Measurements from ENCODE around the gene OR5H6.
"Not testable (repeated sequence)": the region's sequence is repeated elsewhere in the genome, so short reads cannot be mapped to it uniquely, and the experiment has no call there.

The OR5H6 gene

DNA sequence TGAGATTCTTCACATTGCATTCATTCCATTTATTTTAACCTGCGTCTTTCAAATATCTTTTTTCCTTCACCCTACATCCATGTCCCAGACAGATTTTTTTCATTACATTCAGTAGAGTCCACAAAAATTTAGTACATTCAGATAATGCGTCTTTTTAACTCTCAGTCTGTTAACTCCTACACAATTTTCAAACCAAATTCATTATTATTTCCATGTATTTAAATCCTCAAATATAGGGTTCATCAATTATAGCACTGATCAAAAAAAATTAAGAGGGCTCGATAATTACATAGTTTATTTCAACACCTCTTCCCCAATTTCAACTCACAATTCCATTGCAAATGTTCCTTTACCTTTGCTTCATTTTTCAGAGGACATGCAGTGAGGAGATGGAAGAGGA lies at the start of gene OR5H6:
Gene OR5H6 (plus strand): TSS at position 301 of the 400 bp plus-strand sequence. CDS start 89 bp downstream, at position 390.
- DNase-seq = no peak

DNA sequence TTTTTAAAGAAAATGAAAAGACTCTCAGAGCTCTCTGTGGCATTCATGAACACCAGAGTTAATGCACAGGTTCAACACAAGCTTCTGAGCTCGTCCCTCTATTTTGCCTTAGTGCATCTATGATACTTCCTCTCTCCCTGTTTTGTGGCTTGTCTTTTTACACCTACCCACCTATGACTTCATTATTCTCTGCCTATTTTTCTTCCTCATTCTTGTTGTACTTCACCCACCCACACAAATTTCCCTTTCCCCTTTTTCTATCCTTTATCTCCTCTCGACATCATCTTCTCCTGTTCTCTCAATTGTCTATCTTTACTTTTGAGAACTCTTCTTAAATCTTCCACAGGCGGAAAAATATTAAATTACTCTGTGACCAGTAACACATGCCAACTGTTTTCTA lies 49.0 kb upstream of the OR5H6 start:
- DNase-seq = no peak

DNA sequence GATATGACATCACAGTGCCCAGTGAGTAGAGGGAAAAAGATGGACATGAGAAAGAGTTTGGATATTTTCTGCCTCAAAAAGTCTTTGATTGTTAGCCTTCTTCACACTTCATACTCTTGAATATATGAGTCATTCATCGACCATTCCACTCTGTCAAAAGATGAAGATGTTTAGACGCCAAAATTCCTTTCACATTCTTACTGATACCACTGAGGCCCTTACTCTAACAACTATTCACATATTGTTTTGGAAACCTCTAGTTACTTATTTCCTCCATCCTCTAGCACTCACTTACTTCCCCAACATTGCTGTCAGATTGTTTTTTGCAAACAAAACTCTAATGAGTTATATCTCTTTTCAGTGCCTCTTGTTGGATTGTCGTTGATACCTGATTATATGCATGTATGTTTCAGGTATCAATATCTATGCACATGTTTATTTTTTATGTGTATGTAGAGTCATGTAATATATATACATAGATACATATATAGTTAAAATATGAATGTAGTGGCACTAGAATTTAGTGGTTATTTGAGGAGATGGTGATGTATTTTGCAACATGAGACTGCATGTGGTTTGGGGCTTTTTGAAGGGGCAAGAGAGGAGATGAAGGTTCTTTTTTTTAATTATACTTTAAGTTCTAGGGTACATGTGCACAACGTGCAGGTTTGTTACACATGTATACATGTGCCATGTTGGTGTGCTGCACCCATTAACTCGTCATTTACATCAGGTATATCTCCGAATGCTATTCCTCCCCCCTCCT lies 40.0 kb upstream of the OR5H6 start:
- DNase-seq = no peak

DNA sequence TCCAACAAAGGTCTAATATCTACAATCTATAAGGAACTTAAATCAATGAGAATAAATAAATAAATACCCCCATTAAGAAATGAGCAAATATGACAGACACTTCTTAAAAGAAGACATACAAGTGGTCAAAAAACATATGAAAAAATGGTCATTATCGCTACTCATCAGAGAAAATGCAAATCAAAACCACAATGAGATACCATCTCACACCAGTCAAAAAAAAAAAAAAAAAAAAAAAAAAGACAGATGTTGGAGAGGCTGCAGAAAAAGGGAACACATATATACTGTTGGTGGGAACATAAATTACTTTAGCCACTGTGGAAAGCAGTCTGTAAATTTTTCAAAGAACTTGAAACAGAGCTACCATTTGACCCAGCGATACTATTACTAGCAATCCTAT lies 31.6 kb upstream of the OR5H6 start:
- DNase-seq = no peak

DNA sequence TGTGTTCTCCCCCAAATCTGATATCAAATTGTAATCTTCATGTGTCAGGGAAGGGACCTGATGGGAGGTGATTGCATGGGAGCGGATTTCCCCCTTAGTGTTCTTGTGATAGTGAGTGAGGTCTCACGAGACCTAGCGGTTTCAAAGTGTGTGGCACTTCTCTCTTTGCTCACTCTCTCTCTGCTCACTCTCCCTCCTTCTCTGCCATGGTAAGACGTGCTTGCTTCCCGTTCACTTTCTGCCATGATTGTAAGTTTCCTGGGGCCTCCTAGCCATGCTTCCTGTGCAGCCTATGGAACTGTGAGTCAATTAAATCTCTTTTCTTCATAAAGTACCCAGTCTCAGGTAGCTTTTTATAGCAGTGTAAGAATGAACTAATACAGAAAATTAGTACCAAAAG lies 30.6 kb upstream of the OR5H6 start:
- no peak for DNase-seq

DNA sequence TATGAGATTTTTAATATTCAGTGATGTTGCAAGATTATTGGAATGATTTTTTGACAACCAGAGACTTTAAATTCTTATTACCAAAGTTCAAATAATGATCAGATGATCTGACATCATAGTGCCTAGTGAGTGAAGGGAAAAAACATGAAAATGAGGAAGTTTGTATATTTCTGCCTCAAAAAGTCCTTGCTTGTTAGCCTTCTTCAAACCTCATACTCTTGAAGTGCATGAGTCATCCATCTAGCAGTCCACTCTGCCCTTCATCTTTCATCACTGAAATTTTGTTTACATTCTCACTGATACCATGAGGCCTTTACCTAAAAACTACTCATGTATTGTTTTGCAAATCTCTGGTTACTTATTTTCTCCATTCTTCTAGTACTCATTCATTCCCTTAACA lies 23.9 kb upstream of the OR5H6 start:
- peak; percentile 79 for DNase-seq

DNA sequence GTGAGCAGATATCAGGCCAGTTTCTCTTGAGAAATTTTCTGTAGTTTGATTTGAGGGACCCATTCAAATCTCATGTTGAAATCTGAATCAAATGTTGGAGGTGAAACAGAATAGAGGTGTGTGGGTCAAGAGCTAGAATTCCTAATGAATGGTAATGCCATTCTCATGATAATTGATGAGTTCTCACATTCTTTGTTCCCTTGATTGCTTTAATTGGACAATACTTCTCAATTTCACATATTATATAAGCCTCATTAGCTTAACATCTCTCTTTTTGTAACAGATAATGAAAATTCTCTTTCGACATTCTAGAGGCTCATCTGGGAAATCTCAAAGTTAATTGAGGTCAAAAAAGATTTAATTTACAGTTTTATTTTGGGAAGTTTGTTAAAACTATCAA lies 21.9 kb upstream of the OR5H6 start:
- DNase-seq = no peak

DNA sequence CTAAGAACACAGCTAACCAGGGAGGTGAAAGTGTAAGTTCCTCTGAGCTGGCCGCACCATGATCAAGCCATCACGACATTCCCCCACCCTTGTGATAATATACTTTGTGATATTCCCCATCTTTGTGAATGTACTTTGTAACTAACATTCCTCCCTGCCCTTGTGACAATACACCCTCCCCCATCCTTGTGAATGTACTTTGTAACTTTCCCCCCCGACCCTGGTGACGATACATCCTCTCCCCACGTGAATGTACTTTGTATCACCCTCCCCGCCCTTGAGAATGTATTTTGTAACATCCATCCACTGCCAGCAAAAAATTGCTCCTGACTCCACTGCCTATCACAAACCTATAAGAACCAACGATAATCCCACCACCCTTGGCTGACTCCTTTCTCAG lies 20.2 kb upstream of the OR5H6 start:
- no peak for DNase-seq

DNA sequence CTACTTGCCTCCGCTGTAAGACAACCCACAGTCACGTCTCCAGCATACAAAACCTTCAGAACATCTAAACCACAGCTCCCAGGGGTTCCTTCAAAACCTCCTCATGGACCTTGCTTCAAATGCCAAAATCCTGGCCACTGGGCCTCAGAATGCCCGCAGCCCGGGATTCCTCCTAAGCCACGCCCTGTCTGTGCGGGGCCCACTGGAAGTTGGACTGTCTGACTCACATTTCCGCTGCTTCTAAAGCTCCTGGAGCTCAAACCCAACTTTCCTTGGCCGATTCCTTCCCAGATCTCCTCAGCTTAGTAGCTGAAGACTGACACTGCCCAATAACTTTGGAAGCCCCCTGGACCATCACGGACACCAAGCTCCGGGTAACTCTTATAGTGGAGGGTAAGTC lies 17.9 kb upstream of the OR5H6 start:
- DNase-seq = no peak

DNA sequence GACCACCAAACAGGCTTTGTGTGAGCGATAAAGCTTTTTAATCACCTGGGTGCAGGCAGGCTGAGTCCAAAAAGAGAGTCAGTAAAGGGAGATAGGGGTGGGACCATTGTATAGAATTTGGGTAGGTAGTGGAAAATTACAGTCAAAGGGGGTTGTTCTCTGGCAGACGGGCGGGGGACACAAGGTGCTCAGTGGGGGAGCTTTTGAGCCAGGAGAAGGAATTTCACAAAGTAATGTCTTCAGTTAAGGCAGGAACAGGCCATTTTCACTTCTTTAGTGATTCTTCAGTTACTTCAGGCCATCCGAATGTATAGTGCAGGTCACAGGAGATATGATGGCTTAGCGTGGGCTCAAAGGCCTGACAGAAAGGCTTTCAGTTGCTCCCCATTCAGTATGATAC lies 8.0 kb upstream of the OR5H6 start:
- not testable (repeated sequence) for DNase-seq

DNA sequence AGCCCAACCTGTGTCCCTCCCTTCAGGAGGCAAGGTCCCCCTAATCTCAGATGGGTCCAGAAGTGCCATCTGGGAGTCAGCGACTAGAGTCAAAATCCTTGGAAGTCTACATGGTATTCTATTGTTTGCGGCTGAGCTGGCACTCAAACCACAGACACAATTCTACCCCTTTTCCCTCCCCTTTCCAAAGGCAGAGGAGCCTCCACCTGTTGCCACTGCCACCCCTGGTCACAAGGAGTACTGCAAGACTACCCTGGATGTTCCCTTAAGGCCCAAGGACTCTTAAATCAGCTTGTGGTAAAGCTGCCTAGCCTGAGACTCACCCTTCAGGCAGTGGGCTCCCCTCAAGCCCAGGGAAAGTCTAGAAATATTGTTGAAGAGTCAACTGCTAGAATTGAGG lies 4.3 kb upstream of the OR5H6 start:
- DNase-seq = no peak

DNA sequence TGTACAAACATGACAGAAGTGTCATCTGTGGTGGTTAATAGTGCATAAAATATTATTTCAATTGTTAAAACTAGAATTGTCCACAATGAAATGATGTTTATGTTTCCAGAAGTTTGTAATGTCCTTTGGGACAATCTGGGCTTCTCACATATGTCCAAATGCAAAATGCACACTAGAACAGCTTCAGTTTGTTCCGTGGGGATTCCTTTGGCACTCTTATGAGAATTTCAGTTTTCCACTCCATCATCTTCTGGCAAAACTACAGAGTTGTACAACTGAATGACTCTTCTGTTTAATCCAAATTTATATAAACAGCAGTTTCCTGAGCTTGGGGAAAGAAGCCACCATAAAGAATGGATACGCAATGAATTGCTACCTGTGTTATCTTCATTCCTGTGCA lies 2.0 kb upstream of the OR5H6 start:
- no peak for DNase-seq

DNA sequence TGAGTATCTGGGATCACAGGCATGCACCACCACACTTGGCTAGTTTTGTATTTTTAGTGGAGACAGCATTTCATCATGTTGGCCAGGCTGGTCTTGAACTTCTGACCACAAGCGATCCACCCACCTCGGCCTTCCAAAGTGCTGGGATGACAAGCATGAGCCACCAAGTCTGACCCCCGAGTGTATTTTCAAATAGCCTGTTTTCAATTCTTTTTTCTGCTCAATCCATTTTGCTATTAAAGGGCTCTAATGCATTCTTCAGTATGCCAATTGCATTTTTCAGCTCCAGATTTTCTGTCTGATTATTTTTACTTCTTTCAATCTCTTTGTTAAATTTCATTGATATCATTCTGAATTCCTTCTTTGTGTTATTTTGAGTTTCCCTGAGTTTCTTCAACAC lies 5.8 kb downstream of the OR5H6 start:
- no peak for DNase-seq

DNA sequence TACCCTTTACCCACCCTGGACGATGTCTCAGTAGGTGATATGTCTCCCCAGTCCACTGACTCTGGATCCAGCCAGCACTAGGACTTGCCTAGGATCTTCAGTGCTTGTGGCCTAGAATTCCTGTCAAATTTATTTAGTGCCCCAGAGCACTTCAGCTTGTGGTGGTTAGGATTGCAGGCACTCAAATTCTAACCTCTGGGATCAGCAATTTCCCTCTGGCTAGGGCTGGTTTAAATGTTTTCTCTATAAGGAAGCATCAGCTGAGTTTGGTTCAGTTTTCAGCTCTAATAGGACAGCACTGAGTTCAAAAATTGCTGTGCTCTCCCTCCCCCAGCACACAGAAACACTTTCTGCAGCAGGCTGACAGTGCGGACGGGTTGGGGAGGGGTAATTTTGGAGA lies 8.1 kb downstream of the OR5H6 start:
- DNase-seq = no peak

DNA sequence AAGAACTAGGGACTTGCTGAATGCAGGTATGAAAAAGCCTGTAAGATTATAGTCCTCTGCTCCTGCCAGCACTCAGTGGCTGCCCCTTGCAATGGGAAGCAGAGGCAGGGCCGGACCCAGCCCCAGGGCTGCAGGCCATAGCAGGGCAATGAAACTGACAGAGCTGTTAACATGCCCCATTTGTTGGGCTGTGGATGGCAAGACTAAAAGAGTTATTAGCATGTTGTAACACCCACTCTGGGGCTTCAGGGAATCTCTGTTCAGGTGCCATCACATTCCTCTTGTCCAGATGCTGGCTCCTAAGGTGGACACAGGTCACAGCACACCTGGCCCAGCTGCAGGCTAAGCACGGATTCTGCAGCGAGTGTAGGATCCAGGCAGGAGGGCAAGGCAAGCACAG lies 10.9 kb downstream of the OR5H6 start:
- no peak for DNase-seq

DNA sequence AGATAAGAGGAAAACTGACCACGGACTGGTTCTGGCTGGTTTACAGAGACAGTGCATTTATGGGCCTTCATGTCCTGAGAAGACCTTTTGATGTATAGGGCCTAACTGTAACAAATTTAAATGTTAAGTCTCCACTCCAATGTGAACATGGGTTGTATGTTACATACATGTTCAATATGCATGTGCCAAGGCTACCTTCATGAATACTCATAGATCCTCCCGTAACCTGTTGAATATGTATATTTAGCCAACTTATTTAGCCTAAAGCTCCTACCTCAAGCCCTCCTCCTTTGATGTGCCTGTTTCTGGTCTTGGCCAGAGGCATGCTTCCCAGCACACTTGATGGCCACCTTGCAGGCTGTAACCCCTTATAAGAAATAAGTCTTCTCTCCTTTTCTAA lies 18.2 kb downstream of the OR5H6 start, which contains the start of gene OR5H2:
Gene OR5H2 (plus strand): TSS at position 301 of the 400 bp plus-strand sequence. CDS start 398 bp downstream, outside the sequence.
- no peak for DNase-seq

DNA sequence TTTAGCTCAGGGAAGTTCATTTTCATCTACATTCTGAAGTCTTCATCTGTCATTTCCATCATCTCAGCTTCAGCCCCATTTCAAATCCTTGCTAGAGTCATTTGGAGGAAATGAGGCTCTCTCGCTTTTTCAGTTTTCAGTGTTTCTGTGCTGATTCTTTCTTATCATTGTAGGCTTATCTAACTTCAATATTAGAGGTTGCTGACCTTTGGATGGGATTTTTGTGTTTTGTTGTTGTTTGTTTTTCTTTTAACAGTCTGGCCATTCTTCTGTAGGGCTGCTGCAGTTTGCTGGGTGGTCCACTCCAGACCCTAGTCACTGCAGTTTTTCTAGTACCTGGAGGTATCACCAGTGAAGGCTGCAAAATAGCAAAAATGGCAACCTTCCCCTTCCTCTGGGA lies 26.9 kb downstream of the OR5H6 start:
- no peak for DNase-seq

DNA sequence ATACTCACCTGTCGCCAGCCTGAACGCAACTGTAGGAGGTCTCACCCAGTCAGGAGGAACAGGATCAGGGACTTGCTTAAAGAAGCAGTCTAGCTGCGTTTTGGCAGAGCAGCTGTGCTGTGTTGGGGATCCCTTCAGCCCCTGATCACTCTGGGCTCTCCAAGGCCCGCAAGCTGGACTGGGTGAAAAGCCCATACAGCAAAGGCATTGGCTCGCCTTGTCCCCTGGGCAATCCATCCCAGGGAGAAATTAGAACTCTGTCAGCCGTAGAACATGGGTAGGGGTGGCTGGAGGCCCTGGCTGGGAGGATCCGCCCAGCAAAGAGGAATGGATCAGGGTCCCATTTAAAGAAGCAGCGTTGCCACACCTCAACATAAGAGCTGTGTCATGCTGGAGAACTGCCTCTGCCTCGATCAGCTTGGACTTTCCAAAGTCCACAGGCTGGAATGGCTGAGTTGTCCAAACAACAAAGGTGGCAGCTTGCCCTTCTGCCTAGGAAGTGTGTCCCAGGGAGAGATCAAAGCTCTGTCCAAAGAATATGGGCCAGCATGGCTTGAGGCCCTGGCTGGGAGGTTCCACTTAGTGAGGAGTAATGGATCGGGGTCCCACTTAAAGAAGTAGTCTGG lies 27.4 kb downstream of the OR5H6 start:
- no peak for DNase-seq
